Measurements from ENCODE around the gene KRT33B. TPM values are rescaled to one million over a fixed set of nuclear protein-coding genes. Genes with fewer than 3 reads are reported as not detected.
A peak's percentile ranks its signal among the peaks of the same experiment; 100 is the strongest.
"Not testable (repeated sequence)": the region's sequence is repeated elsewhere in the genome, so short reads cannot be mapped to it uniquely, and the experiment has no call there.

KRT33B gene
- total and polyA plus RNA-seq, 3 experiments from 2014 or later: not detected

GRCh38 chr17:41391535-41391934, 21.9 kb upstream of the KRT33B start:
- Mint-ChIP-seq H3K27ac (no peak overlapping the region), H3K27me3 (peaks cover 14 to 44% of the 10 kb centered on the region in 2 donors), H3K36me3 (peaks cover 0 to 18% (median 2%) of the 10 kb centered on the region in 3 donors), H3K9me3 (peaks cover 8 to 13% (median 10%) of the 10 kb centered on the region in 5 donors), H3K4me3 (no peak overlapping the region), H3K4me1 (peaks cover 0 to 3% (median 0%) of the 10 kb centered on the region in 3 donors)
- Histone ChIP-seq H3K36me3 (ENCODE audit: insufficient read depth, low read length) (no peaks in the 10 kb centered on the region), H3K4me1 (ENCODE audit: insufficient read depth, low read length) (no peaks in the 10 kb centered on the region), H3K27ac (ENCODE audit: low read depth, low read length) (no peak overlapping the region), H3K4me3 (ENCODE audit: low read length) (no peak overlapping the region), H3K9me3 (ENCODE audit: low read length) (peaks cover under 1% of the 10 kb centered on the region), H3K27me3 (ENCODE audit: insufficient read depth, low read length, poor library complexity, severe bottlenecking) (no peaks in the 10 kb centered on the region)
- CTCF ChIA-PET: no interaction called here
- POLR2A ChIA-PET: no interaction called here
- no peak for DNase-seq

- Histone ChIP-seq H3K36me3 (ENCODE audit: insufficient read depth, low read length) (no peaks in the 10 kb centered on the region), H3K27ac (ENCODE audit: low read depth, low read length) (no peak overlapping the region), H3K4me3 (ENCODE audit: low read length) (no peak overlapping the region), H3K4me1 (ENCODE audit: insufficient read depth, low read length) (no peaks in the 10 kb centered on the region), H3K27me3 (ENCODE audit: insufficient read depth, low read length, poor library complexity, severe bottlenecking) (no peaks in the 10 kb centered on the region), H3K9me3 (ENCODE audit: low read length) (peaks cover 6% of the 10 kb centered on the region)
- H3K27me3 Mint-ChIP-seq: peaks cover 14 to 44% of the 10 kb centered on the region in 2 donors
- H3K27ac Mint-ChIP-seq: no peak overlapping the region
- ChIA-PET POLR2A (no interaction called here), CTCF (interaction anchor here (1.1 kb wide), 1 partner anchor 258 kb away, joined by 3 read pairs; no protein-coding TSS in a partner anchor)
- H3K36me3 Mint-ChIP-seq: peaks cover 0 to 20% (median 2%) of the 10 kb centered on the region in 3 donors
- DNase-seq: no peak
- peaks cover 12 to 18% (median 15%) of the 10 kb centered on the region in 5 donors for H3K9me3 Mint-ChIP-seq
- no peak overlapping the region for H3K4me3 Mint-ChIP-seq
- H3K4me1 Mint-ChIP-seq: no peaks in the 10 kb centered on the region
Observed at GRCh38 chr17:41390411-41390938, 20.9 kb upstream of the KRT33B start.

GRCh38 chr17:41387670-41388069, 18.1 kb upstream of the KRT33B start:
- Histone ChIP-seq H3K27ac (ENCODE audit: low read depth, low read length) (no peak overlapping the region), H3K36me3 (ENCODE audit: insufficient read depth, low read length) (no peaks in the 10 kb centered on the region), H3K27me3 (ENCODE audit: insufficient read depth, low read length, poor library complexity, severe bottlenecking) (no peaks in the 10 kb centered on the region), H3K9me3 (ENCODE audit: low read length) (peaks cover 6% of the 10 kb centered on the region), H3K4me1 (ENCODE audit: insufficient read depth, low read length) (no peaks in the 10 kb centered on the region), H3K4me3 (ENCODE audit: low read length) (no peak overlapping the region)
- Mint-ChIP-seq H3K27me3 (peaks cover 16 to 39% of the 10 kb centered on the region in 2 donors), H3K4me3 (no peak overlapping the region), H3K9me3 (peaks cover 12 to 18% (median 15%) of the 10 kb centered on the region in 5 donors), H3K27ac (no peak overlapping the region), H3K4me1 (no peaks in the 10 kb centered on the region), H3K36me3 (peaks cover 0 to 20% (median 2%) of the 10 kb centered on the region in 3 donors)
- DNase-seq: no peak
- CTCF ChIA-PET: no interaction called here
- POLR2A ChIA-PET: no interaction called here

- ChIA-PET CTCF (no interaction called here), POLR2A (no interaction called here)
- no peaks in the 10 kb centered on the region for H3K4me1 ChIP-seq (ENCODE audit: insufficient read depth, low read length)
- Mint-ChIP-seq H3K9me3 (peaks cover 12 to 18% (median 15%) of the 10 kb centered on the region in 5 donors), H3K4me1 (no peaks in the 10 kb centered on the region), H3K27ac (no peak overlapping the region), H3K36me3 (peaks cover 0 to 15% (median 2%) of the 10 kb centered on the region in 3 donors), H3K27me3 (peaks cover 11 to 31% of the 10 kb centered on the region in 2 donors), H3K4me3 (no peak overlapping the region)
- no peak overlapping the region for H3K27ac ChIP-seq (ENCODE audit: low read depth, low read length)
- no peaks in the 10 kb centered on the region for H3K27me3 ChIP-seq (ENCODE audit: insufficient read depth, low read length, poor library complexity, severe bottlenecking)
- no peak for DNase-seq
- no peak overlapping the region for H3K4me3 ChIP-seq (ENCODE audit: low read length)
- H3K9me3 ChIP-seq (ENCODE audit: low read length): peaks cover 6% of the 10 kb centered on the region
- no peaks in the 10 kb centered on the region for H3K36me3 ChIP-seq (ENCODE audit: insufficient read depth, low read length)
Observed at GRCh38 chr17:41386227-41386626, 16.6 kb upstream of the KRT33B start.

- Histone ChIP-seq H3K36me3 (ENCODE audit: insufficient read depth, low read length) (no peaks in the 10 kb centered on the region), H3K4me3 (ENCODE audit: low read length) (no peak overlapping the region), H3K27ac (ENCODE audit: low read depth, low read length) (no peak overlapping the region), H3K4me1 (ENCODE audit: insufficient read depth, low read length) (no peaks in the 10 kb centered on the region), H3K27me3 (ENCODE audit: insufficient read depth, low read length, poor library complexity, severe bottlenecking) (no peaks in the 10 kb centered on the region), H3K9me3 (ENCODE audit: low read length) (peaks cover 6% of the 10 kb centered on the region)
- CTCF ChIA-PET: no interaction called here
- no peak overlapping the region for H3K27ac Mint-ChIP-seq
- H3K4me3 Mint-ChIP-seq: no peak overlapping the region
- POLR2A ChIA-PET: no interaction called here
- peaks cover 0 to under 1% (median 0%) of the 10 kb centered on the region in 3 donors for H3K4me1 Mint-ChIP-seq
- H3K9me3 Mint-ChIP-seq: peaks cover 12 to 17% (median 15%) of the 10 kb centered on the region in 5 donors
- DNase-seq: no peak
- H3K27me3 Mint-ChIP-seq: peaks cover 6 to 25% of the 10 kb centered on the region in 2 donors
- H3K36me3 Mint-ChIP-seq: peaks cover 0 to 14% (median 0%) of the 10 kb centered on the region in 3 donors
Observed at GRCh38 chr17:41383690-41384089, 14.1 kb upstream of the KRT33B start.

- H3K9me3 ChIP-seq (ENCODE audit: low read length): peaks cover 6% of the 10 kb centered on the region
- Mint-ChIP-seq H3K27me3 (peaks cover 6 to 21% of the 10 kb centered on the region in 2 donors), H3K27ac (no peak overlapping the region), H3K4me1 (peaks cover 4 to 9% (median 7%) of the 10 kb centered on the region in 3 donors), H3K4me3 (no peak overlapping the region), H3K9me3 (peaks cover 9 to 15% (median 12%) of the 10 kb centered on the region in 5 donors), H3K36me3 (peaks cover 0 to 10% (median 0%) of the 10 kb centered on the region in 3 donors)
- H3K4me3 ChIP-seq (ENCODE audit: low read length): no peak overlapping the region
- no peaks in the 10 kb centered on the region for H3K27me3 ChIP-seq (ENCODE audit: insufficient read depth, low read length, poor library complexity, severe bottlenecking)
- H3K36me3 ChIP-seq (ENCODE audit: insufficient read depth, low read length): no peaks in the 10 kb centered on the region
- H3K27ac ChIP-seq (ENCODE audit: low read depth, low read length): no peak overlapping the region
- H3K4me1 ChIP-seq (ENCODE audit: insufficient read depth, low read length): no peaks in the 10 kb centered on the region
- POLR2A ChIA-PET: interaction anchor here (0.7 kb wide), 1 partner anchor 91 kb away, joined by 4 read pairs; no protein-coding TSS in a partner anchor
- no peak for DNase-seq
- CTCF ChIA-PET: no interaction called here
Observed at GRCh38 chr17:41382394-41382793, 12.8 kb upstream of the KRT33B start.

- H3K4me1 ChIP-seq (ENCODE audit: insufficient read depth, low read length); H3K27me3 ChIP-seq (ENCODE audit: insufficient read depth, low read length, poor library complexity, severe bottlenecking); H3K36me3 ChIP-seq (ENCODE audit: insufficient read depth, low read length); H3K4me3 Mint-ChIP-seq; H3K4me3 ChIP-seq (ENCODE audit: low read length); H3K27ac ChIP-seq (ENCODE audit: low read depth, low read length); H3K9me3 ChIP-seq (ENCODE audit: low read length); DNase-seq: not testable (repeated sequence)
- Mint-ChIP-seq H3K9me3 (peaks cover 6 to 11% (median 9%) of the 10 kb centered on the region in 5 donors), H3K27ac (peak within 1 kb of the TSS in 2 of 8 donors; percentile 14 to 15), H3K4me1 (peaks cover 6 to 13% (median 12%) of the 10 kb centered on the region in 3 donors), H3K27me3 (peaks cover 6 to 21% of the 10 kb centered on the region in 2 donors), H3K36me3 (peaks cover 0 to 10% (median 0%) of the 10 kb centered on the region in 3 donors)
- ChIA-PET CTCF (interaction anchor here (1.2 kb wide), 1 partner anchor 105 kb away, joined by 3 read pairs; no protein-coding TSS in a partner anchor), POLR2A (interaction anchor here (0.7 kb wide), 1 partner anchor 92 kb away, joined by 4 read pairs; no protein-coding TSS in a partner anchor)
Observed at GRCh38 chr17:41381943-41382342, 12.3 kb upstream of the KRT33B start, which contains the start of gene KRT34. Gene KRT34, minus strand, starts transcription at chr17:41382306. Its CDS starts 60 bp downstream, at chr17:41382246.

- DNase-seq; H3K4me3 ChIP-seq (ENCODE audit: low read length); POLR2A ChIA-PET; H3K9me3 ChIP-seq (ENCODE audit: low read length); CTCF ChIA-PET; H3K27ac ChIP-seq (ENCODE audit: low read depth, low read length); H3K27me3 ChIP-seq (ENCODE audit: insufficient read depth, low read length, poor library complexity, severe bottlenecking); H3K9me3 Mint-ChIP-seq; H3K4me1 ChIP-seq (ENCODE audit: insufficient read depth, low read length); H3K4me3 Mint-ChIP-seq; H3K36me3 ChIP-seq (ENCODE audit: insufficient read depth, low read length): not testable (repeated sequence)
- Mint-ChIP-seq H3K36me3 (peaks cover 0 to 10% (median 2%) of the 10 kb centered on the region in 3 donors), H3K27me3 (peaks cover 7 to 15% of the 10 kb centered on the region in 2 donors), H3K27ac (peak overlapping the region in 1 of 8 donors; percentile 26), H3K4me1 (peaks cover 7 to 14% (median 13%) of the 10 kb centered on the region in 3 donors)
Observed at GRCh38 chr17:41380091-41380490, 10.5 kb upstream of the KRT33B start.

Measured in CD8-positive, alpha-beta memory T cell (primary cell).